ENCODE measurements around the gene FAM149A. TPM values are rescaled to one million over a fixed set of nuclear protein-coding genes. Genes with fewer than 3 reads are reported as not detected.

FAM149A gene
- total and polyA plus RNA-seq, 10 of the 15 experiments (the other 5 are each of a cell fraction or from before 2014, with no cell fraction given) = 0.38 to 1.9 (median 0.99) TPM

GRCh38 chr4:186081202-186081807 is 23.2 kb upstream of the FAM149A start (continued):
- TF ChIP-seq IRF3 (IDR thresholded peaks at IDR 0.05) (no peak), ZNF384 (IDR thresholded peaks at IDR 0.05; ENCODE audit: borderline replicate concordance, low read depth, low read length) (no peak)

GRCh38 chr4:186082221-186082620 is 22.3 kb upstream of the FAM149A start:
- DNase-seq (ENCODE audit: low read depth, low spot score) (no peak), ATAC-seq (no peak), FAIRE-seq (no peak)
- Histone ChIP-seq H3K27me3 (replicated peaks in 1 of 2; ENCODE audit: control insufficient read depth in 2 of 2, insufficient read depth in 2 of 2, low read length in 1 of 2) (no peaks in the 10 kb centered on the region; a peak in 1 of 4 replicates), H3K27ac (ENCODE audit: control insufficient read depth, insufficient read depth) (no peak overlapping the region), H3K4me3 (no peak overlapping the region), H4K20me1 (ENCODE audit: control insufficient read depth, insufficient read depth) (no peaks in the 10 kb centered on the region), H3K79me2 (ENCODE audit: control insufficient read depth, insufficient read depth, low read length) (no peaks in the 10 kb centered on the region), H2AFZ (ENCODE audit: control insufficient read depth, low read depth, low read length) (no peak overlapping the region), H3K36me3 (ENCODE audit: control insufficient read depth in 2 of 2, insufficient read depth in 2 of 2, low read length in 1 of 2) (no peaks in the 10 kb centered on the region), H3K4me1 (ENCODE audit: control insufficient read depth, insufficient read depth, low read length) (no peaks in the 10 kb centered on the region), H3K4me2 (ENCODE audit: control insufficient read depth, insufficient read depth) (no peak overlapping the region), H3K9me3 (replicated peaks; ENCODE audit: control insufficient read depth, insufficient read depth, low read length) (no peaks in the 10 kb centered on the region), H3K9ac (ENCODE audit: control insufficient read depth, insufficient read depth, low read length) (no peak overlapping the region)
- SMC1A ChIA-PET (ENCODE audit: uncharacterized antibody, unreplicated experiment) = interaction anchor here (1.0 kb wide), 1 partner anchor 14 kb away, joined by 3 read pairs; the partner anchor contains the start of gene TLR3
- 55% methylated on average over 4 of the region's 4 CpGs for WGBS (ENCODE audit: insufficient coverage, insufficient replicate concordance, low lambda C conversion rate, missing lambda C conversion rate)
- POLR2A ChIA-PET = no interaction called here
- RAD21 ChIA-PET (ENCODE audit: unreplicated experiment) = no interaction called here
- CTCF ChIA-PET = no interaction called here
- intact Hi-C loops (cut with micrococcal nuclease; ENCODE audit: unreplicated experiment) = no loop called here
- no TSS peak for BruUV-seq (replicated peaks)
- in situ Hi-C loops (cut with MboI) = no loop called here
- TF ChIP-seq NR2C1 (IDR thresholded peaks at IDR 0.05) (no peak), NRF1 (conservative IDR thresholded peaks at IDR 0.05; ENCODE audit: low read depth, low read length) (no peak), BCLAF1 (IDR thresholded peaks at IDR 0.05) (no peak), BRCA1 (IDR thresholded peaks at IDR 0.05; ENCODE audit: low read depth, low read length) (no peak), ZBTB11 (CRISPR knock-in tag; IDR thresholded peaks at IDR 0.05) (no peak), WRNIP1 (IDR thresholded peaks at IDR 0.05; ENCODE audit: borderline replicate concordance, low read depth, low read length) (no peak), KLF5 (IDR thresholded peaks at IDR 0.05; ENCODE audit: partially characterized antibody) (no peak), PRDM15 (CRISPR knock-in tag; IDR thresholded peaks at IDR 0.05) (no peak), RAD51 (IDR thresholded peaks at IDR 0.05) (no peak)

All from GM12878 (cell line).